SJSA1 (cell line): ENCODE measurements around the gene SUN3. TPM values are rescaled to one million over a fixed set of nuclear protein-coding genes. Genes with fewer than 3 reads are reported as not detected.
A peak's percentile ranks its signal among the peaks of the same experiment; 100 is the strongest.

Experiments used
- DNase-seq, 2 experiments: peaks; one replicate each; pipeline ENCODE4 v3.0.0-alpha.2; 2015 to 2020; ENCODE audit warnings: low spot score in 2 of 2, low read depth in 1 of 2
- H3K27ac ChIP-seq: fragments of 250-450 bp; sonication (Bioruptor Pico); 2 replicates; pipeline ENCODE4 v1.5.1; 2020; ENCODE audit warnings: mild to moderate bottlenecking, moderate library complexity
- H3K27me3 ChIP-seq: fragments of 250-450 bp; sonication (Bioruptor Pico); replicated peaks from 2 replicates; pipeline ENCODE4 v1.5.1; 2020; ENCODE audit warnings: mild to moderate bottlenecking, moderate library complexity
- H3K36me3 ChIP-seq: fragments of 250-450 bp; sonication (Bioruptor Pico); 2 replicates; pipeline ENCODE4 v1.5.1; 2020; ENCODE audit warnings: mild to moderate bottlenecking
- H3K4me1 ChIP-seq: fragments of 250-450 bp; sonication (Bioruptor Pico); replicated peaks from 2 replicates; pipeline ENCODE4 v1.6.1; 2021; ENCODE audit warnings: mild to moderate bottlenecking
- H3K4me3 ChIP-seq: fragments of 250-450 bp; sonication (Bioruptor Pico); 2 replicates; pipeline ENCODE4 v1.5.1; 2020; ENCODE audit warnings: mild to moderate bottlenecking
- H3K9me3 ChIP-seq: fragments of 250-450 bp; sonication (Bioruptor Pico); replicated peaks from 2 replicates; pipeline ENCODE4 v1.5.1; 2020; ENCODE audit warnings: mild to moderate bottlenecking
- total RNA-seq: library from RNA; depleted of rRNA; stranded (reverse); fragments of >200 nt; shearing (Covaris generic); gene quantifications from 2 replicates; pipeline ENCODE4 v1.2.3, GENCODE V29; 2014; rRNA removed

The SUN3 gene
- total RNA-seq: 17.0 and 24.4 TPM in 2 replicates

- Histone ChIP-seq H3K4me3 (no peak within 1 kb of the TSS), H3K9me3 (no peaks in the 10 kb centered on the region), H3K36me3 (no peaks in the 10 kb centered on the region), H3K27ac (no peak within 1 kb of the TSS), H3K4me1 (peaks cover 31% of the 10 kb centered on the region), H3K27me3 (no peaks in the 10 kb centered on the region)
- DNase-seq: no peak
Observed at GRCh38 chr7:48028938-48029337, at the start of gene SUN3. Gene SUN3 (minus strand): TSS chr7:48029107. CDS start chr7:48028938, 169 bp downstream.

GRCh38 chr7:48078470-48078869, 49.6 kb upstream of the SUN3 start:
- DNase-seq: no peak
- peaks cover 18% of the 10 kb centered on the region for H3K4me1 ChIP-seq
- no peak overlapping the region for H3K4me3 ChIP-seq
- H3K27ac ChIP-seq: no peak overlapping the region
- H3K36me3 ChIP-seq: no peaks in the 10 kb centered on the region
- no peaks in the 10 kb centered on the region for H3K9me3 ChIP-seq
- no peaks in the 10 kb centered on the region for H3K27me3 ChIP-seq

GRCh38 chr7:48077423-48077822, 48.5 kb upstream of the SUN3 start:
- no peak for DNase-seq
- Histone ChIP-seq H3K4me3 (no peak overlapping the region), H3K27ac (no peak overlapping the region), H3K4me1 (peaks cover 7% of the 10 kb centered on the region), H3K9me3 (no peaks in the 10 kb centered on the region), H3K27me3 (no peaks in the 10 kb centered on the region), H3K36me3 (no peaks in the 10 kb centered on the region)

- Histone ChIP-seq H3K4me3 (no peak overlapping the region), H3K27ac (no peak overlapping the region), H3K4me1 (peaks cover 6% of the 10 kb centered on the region), H3K36me3 (no peaks in the 10 kb centered on the region), H3K27me3 (no peaks in the 10 kb centered on the region), H3K9me3 (no peaks in the 10 kb centered on the region)
- DNase-seq: peak in 1 of 2 experiments; percentile 16
Observed at GRCh38 chr7:48074204-48074654, 45.3 kb upstream of the SUN3 start.

- Histone ChIP-seq H3K4me1 (no peaks in the 10 kb centered on the region), H3K27me3 (no peaks in the 10 kb centered on the region), H3K4me3 (no peak overlapping the region), H3K9me3 (no peaks in the 10 kb centered on the region), H3K27ac (no peak overlapping the region), H3K36me3 (no peaks in the 10 kb centered on the region)
- no peak for DNase-seq
Observed at GRCh38 chr7:48067475-48067874, 38.6 kb upstream of the SUN3 start.

- Histone ChIP-seq H3K9me3 (no peaks in the 10 kb centered on the region), H3K27ac (no peak overlapping the region), H3K4me3 (no peak overlapping the region), H3K27me3 (no peaks in the 10 kb centered on the region), H3K4me1 (no peaks in the 10 kb centered on the region), H3K36me3 (no peaks in the 10 kb centered on the region)
- no peak for DNase-seq
Observed at GRCh38 chr7:48063985-48064384, 35.1 kb upstream of the SUN3 start.

GRCh38 chr7:48059706-48060105, 30.8 kb upstream of the SUN3 start:
- Histone ChIP-seq H3K9me3 (no peaks in the 10 kb centered on the region; the same call in 1 of the 2 replicates), H3K27ac (no peak overlapping the region), H3K36me3 (no peaks in the 10 kb centered on the region), H3K4me3 (no peak overlapping the region), H3K4me1 (no peaks in the 10 kb centered on the region), H3K27me3 (no peaks in the 10 kb centered on the region)
- DNase-seq: no peak

GRCh38 chr7:48058990-48059389, 30.1 kb upstream of the SUN3 start:
- no peaks in the 10 kb centered on the region for H3K36me3 ChIP-seq
- no peaks in the 10 kb centered on the region; the same call in 1 of the 2 replicates for H3K9me3 ChIP-seq
- no peak overlapping the region for H3K27ac ChIP-seq
- no peak overlapping the region for H3K4me3 ChIP-seq
- no peaks in the 10 kb centered on the region for H3K4me1 ChIP-seq
- no peak for DNase-seq
- H3K27me3 ChIP-seq: no peaks in the 10 kb centered on the region

GRCh38 chr7:48053736-48054135, 24.8 kb upstream of the SUN3 start:
- H3K36me3 ChIP-seq: no peaks in the 10 kb centered on the region
- peaks cover 9% of the 10 kb centered on the region for H3K4me1 ChIP-seq
- H3K9me3 ChIP-seq: no peaks in the 10 kb centered on the region; the same call in 1 of the 2 replicates
- no peak overlapping the region for H3K27ac ChIP-seq
- no peak for DNase-seq
- H3K4me3 ChIP-seq: no peak overlapping the region
- no peaks in the 10 kb centered on the region for H3K27me3 ChIP-seq

GRCh38 chr7:48052748-48053147, 23.8 kb upstream of the SUN3 start:
- Histone ChIP-seq H3K27me3 (no peaks in the 10 kb centered on the region), H3K27ac (peak overlapping the region; percentile 44; the same call in 1 of the 2 replicates), H3K9me3 (no peaks in the 10 kb centered on the region; the same call in 1 of the 2 replicates), H3K36me3 (no peaks in the 10 kb centered on the region), H3K4me1 (peaks cover 9% of the 10 kb centered on the region), H3K4me3 (no peak overlapping the region)
- DNase-seq: no peak

- Histone ChIP-seq H3K4me1 (peaks cover 9% of the 10 kb centered on the region), H3K27me3 (no peaks in the 10 kb centered on the region), H3K9me3 (no peaks in the 10 kb centered on the region), H3K27ac (no peak overlapping the region), H3K36me3 (no peaks in the 10 kb centered on the region), H3K4me3 (no peak overlapping the region)
- DNase-seq: no peak
Observed at GRCh38 chr7:48049850-48050249, 20.9 kb upstream of the SUN3 start.

GRCh38 chr7:48048113-48048512, 19.2 kb upstream of the SUN3 start:
- H3K4me1 ChIP-seq: peaks cover 10% of the 10 kb centered on the region
- H3K36me3 ChIP-seq: no peaks in the 10 kb centered on the region
- H3K9me3 ChIP-seq: no peaks in the 10 kb centered on the region
- no peaks in the 10 kb centered on the region for H3K27me3 ChIP-seq
- no peak overlapping the region for H3K27ac ChIP-seq
- no peak overlapping the region for H3K4me3 ChIP-seq
- DNase-seq: no peak

GRCh38 chr7:48046458-48046857, 17.6 kb upstream of the SUN3 start:
- H3K4me1 ChIP-seq: peaks cover 18% of the 10 kb centered on the region
- no peak overlapping the region for H3K4me3 ChIP-seq
- no peak for DNase-seq
- H3K36me3 ChIP-seq: no peaks in the 10 kb centered on the region
- H3K27ac ChIP-seq: no peak overlapping the region
- no peaks in the 10 kb centered on the region for H3K9me3 ChIP-seq
- no peaks in the 10 kb centered on the region for H3K27me3 ChIP-seq

- Histone ChIP-seq H3K4me1 (peaks cover 30% of the 10 kb centered on the region), H3K9me3 (no peaks in the 10 kb centered on the region), H3K36me3 (no peaks in the 10 kb centered on the region), H3K27ac (no peak overlapping the region), H3K27me3 (no peaks in the 10 kb centered on the region), H3K4me3 (no peak overlapping the region)
- DNase-seq: no peak
Observed at GRCh38 chr7:48045195-48045765, 16.4 kb upstream of the SUN3 start.

GRCh38 chr7:48042636-48043035, 13.7 kb upstream of the SUN3 start:
- Histone ChIP-seq H3K36me3 (no peaks in the 10 kb centered on the region), H3K4me1 (peaks cover 47% of the 10 kb centered on the region), H3K27ac (peak overlapping the region; percentile 99), H3K27me3 (no peaks in the 10 kb centered on the region), H3K9me3 (no peaks in the 10 kb centered on the region), H3K4me3 (no peak overlapping the region)
- DNase-seq: no peak
